Naive B cell (primary cell): ENCODE measurements around the gene SYNPR. TPM values are rescaled to one million over a fixed set of nuclear protein-coding genes. Genes with fewer than 3 reads are reported as not detected.
A peak's percentile ranks its signal among the peaks of the same experiment; 100 is the strongest.

Experiments used
- ATAC-seq, 2 donors: fragments of 150-1000 bp; cut with Tn5 transposase; 2 replicates each; pipeline ENCODE4 v1.10.0; 2021; ENCODE audit warnings: low read depth in 2 of 2, mild to moderate bottlenecking in 2 of 2, moderate library complexity in 2 of 2
- DNase-seq: peaks from one replicate; pipeline ENCODE4 v3.0.0; 2022
- H3K27ac Mint-ChIP-seq, 6 donors: one replicate each; pipeline ENCODE4 v1.8.0; 2020 to 2022; ENCODE audit warnings: mild to moderate bottlenecking in 6 of 6, mixed read lengths in 6 of 6, moderate library complexity in 5 of 6, inconsistent platforms in 2 of 6
- H3K27me3 Mint-ChIP-seq, 3 donors: one replicate each; pipeline ENCODE4 v1.8.0; 2021 to 2022; ENCODE audit warnings: mixed read lengths in 3 of 3, mild to moderate bottlenecking in 1 of 3
- H3K36me3 Mint-ChIP-seq, 2 donors: one replicate each; pipeline ENCODE4 v1.8.0; 2020 to 2022; ENCODE audit warnings: mixed read lengths in 2 of 2, inconsistent platforms in 1 of 2, mild to moderate bottlenecking in 1 of 2
- H3K4me1 Mint-ChIP-seq, 3 donors: one replicate each; pipeline ENCODE4 v1.8.0; 2020 to 2022; ENCODE audit warnings: mixed read lengths in 3 of 3, inconsistent platforms in 1 of 3, mild to moderate bottlenecking in 1 of 3, moderate library complexity in 1 of 3
- H3K4me3 Mint-ChIP-seq, 8 donors: one replicate each; pipeline ENCODE4 v1.8.0; 2020 to 2022; ENCODE audit warnings: mild to moderate bottlenecking in 8 of 8, mixed read lengths in 8 of 8, moderate library complexity in 8 of 8, inconsistent platforms in 2 of 8
- H3K9me3 Mint-ChIP-seq, 7 donors: one replicate each; pipeline ENCODE4 v1.8.0; 2020 to 2022; ENCODE audit warnings: mixed read lengths in 7 of 7, mild to moderate bottlenecking in 5 of 7, inconsistent platforms in 2 of 7, moderate library complexity in 1 of 7
- polyA plus RNA-seq, 6 donors: library from polyadenylated mRNA; unstranded; fragments of 300-500 nt; fragmentation: Illumina TruSeq; gene quantifications; one replicate each; pipeline ENCODE4 v1.2.3, GENCODE V29; 2021; ENCODE audit warnings: low read depth in 6 of 6

Gene SYNPR
- polyA plus RNA-seq, 6 donors from 2014 or later: not detected

DNA sequence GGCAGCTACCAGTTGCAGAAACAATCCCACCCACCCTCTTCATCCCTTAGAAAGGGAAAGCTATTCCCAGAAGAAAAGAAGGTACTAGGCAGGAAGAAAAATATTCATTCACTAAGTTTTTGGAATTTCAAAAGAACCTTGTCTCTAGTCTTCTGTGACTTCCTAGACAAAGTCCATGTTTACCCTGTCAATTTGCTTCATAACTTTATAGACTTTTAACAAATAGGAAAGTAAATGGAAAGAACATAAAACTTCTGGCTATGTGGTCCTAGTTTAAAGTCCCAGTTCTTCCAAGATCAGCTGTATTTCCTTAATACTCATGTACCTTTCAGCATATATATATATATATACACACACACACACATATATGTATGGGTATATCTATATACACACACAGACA is 230.7 kb downstream of the SYNPR start:
- no peaks in the 10 kb centered on the region for H3K36me3 Mint-ChIP-seq
- H3K4me3 Mint-ChIP-seq: no peak overlapping the region
- ATAC-seq (no peak), DNase-seq (no peak)
- no peaks in the 10 kb centered on the region for H3K4me1 Mint-ChIP-seq
- no peak overlapping the region for H3K27ac Mint-ChIP-seq
- H3K9me3 Mint-ChIP-seq: peaks cover 0 to 13% (median 2%) of the 10 kb centered on the region in 7 donors
- H3K27me3 Mint-ChIP-seq: no peaks in the 10 kb centered on the region

DNA sequence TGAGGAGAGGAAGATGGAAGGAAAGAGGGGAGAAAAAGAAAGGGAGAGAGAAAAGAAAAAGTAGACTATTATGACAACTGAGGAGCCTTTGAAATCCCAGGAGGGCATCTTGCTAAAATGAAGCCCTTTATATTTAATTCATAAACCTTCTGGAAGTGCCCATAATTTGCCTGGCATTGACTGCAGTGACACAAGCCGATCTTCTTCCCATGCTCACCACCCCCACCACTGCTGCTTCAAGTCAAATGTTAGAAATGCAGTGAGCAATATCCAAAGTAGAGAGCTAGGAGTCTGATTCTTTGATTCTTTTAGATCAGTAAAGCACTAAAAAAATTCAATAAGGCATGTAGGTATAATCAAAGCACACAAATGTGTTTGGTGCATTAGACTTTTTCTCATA is 235.7 kb downstream of the SYNPR start:
- ATAC-seq: no peak
- Mint-ChIP-seq H3K4me1 (no peaks in the 10 kb centered on the region), H3K27ac (no peak overlapping the region), H3K9me3 (peaks cover 0 to 4% (median 2%) of the 10 kb centered on the region in 7 donors), H3K4me3 (no peak overlapping the region), H3K36me3 (no peaks in the 10 kb centered on the region), H3K27me3 (no peaks in the 10 kb centered on the region)
- no peak for DNase-seq

DNA sequence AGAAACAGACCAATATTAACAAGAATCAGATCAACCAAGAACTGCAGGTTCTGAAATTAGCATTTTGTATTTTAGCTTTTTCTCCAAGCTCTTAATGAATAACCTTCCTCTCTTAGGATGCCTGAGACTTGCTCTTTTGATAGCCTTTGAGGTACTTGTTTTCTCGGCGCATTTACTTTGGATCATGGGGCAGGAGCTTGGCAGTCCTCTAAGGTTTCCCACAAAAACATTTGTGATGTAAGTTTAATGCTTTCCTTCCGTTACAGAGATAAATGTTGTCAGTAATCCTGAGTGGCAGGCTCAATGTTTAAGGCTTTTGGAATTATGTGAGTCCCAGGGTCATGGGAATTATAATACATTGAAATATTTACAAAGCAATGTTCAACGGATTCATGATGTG is 236.6 kb downstream of the SYNPR start:
- no peaks in the 10 kb centered on the region for H3K36me3 Mint-ChIP-seq
- H3K4me1 Mint-ChIP-seq: no peaks in the 10 kb centered on the region
- H3K27me3 Mint-ChIP-seq: no peaks in the 10 kb centered on the region
- no peak overlapping the region for H3K4me3 Mint-ChIP-seq
- DNase-seq (no peak), ATAC-seq (no peak)
- H3K9me3 Mint-ChIP-seq: peaks cover 0 to 4% (median 2%) of the 10 kb centered on the region in 7 donors
- H3K27ac Mint-ChIP-seq: no peak overlapping the region

DNA sequence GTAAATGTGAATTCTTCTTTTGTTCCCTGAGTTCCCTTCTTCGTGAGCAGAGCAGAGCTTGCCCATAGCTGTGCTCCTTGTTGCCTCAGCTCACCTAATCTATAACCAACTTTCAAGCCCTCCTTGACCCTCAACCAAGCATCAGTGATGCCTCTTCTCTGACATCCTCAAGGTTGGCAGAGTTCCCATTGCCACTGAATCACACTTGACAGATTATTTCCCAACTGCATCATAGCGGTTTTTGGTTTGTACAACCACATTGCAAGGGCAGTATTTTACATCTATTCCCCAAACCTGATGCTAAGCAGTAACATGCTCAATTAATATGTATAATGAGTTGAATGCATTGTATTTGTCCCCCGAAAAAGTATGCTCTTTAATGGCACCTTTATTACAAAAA is 241.3 kb downstream of the SYNPR start:
- Mint-ChIP-seq H3K27ac (no peak overlapping the region), H3K27me3 (no peaks in the 10 kb centered on the region), H3K36me3 (no peaks in the 10 kb centered on the region), H3K9me3 (peaks cover 0 to 6% (median 2%) of the 10 kb centered on the region in 7 donors), H3K4me1 (no peaks in the 10 kb centered on the region), H3K4me3 (no peak overlapping the region)
- ATAC-seq: no peak
- DNase-seq: no peak

DNA sequence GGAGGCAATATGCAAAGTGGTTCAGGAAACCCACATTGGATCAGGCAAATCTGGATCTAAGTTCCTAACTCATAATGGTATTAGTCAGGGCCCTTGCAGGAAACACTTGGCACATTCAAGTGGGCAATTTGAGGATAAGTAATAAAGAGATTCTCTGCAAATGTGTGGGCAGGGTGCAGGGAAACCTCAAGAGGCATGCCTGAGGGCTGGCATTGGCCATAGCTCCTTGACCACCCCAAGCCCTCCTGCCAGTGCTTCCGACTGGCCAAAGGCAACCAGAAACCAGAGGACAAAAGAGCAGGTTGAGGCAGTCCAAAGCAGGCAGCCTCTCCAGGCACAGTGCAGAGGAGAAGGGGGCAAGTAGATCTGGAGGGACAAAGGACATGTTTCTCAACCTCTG is 243.5 kb downstream of the SYNPR start:
- Mint-ChIP-seq H3K4me1 (no peaks in the 10 kb centered on the region), H3K36me3 (no peaks in the 10 kb centered on the region), H3K27ac (no peak overlapping the region), H3K4me3 (no peak overlapping the region), H3K27me3 (no peaks in the 10 kb centered on the region), H3K9me3 (peaks cover 0 to 6% (median under 1%) of the 10 kb centered on the region in 7 donors)
- DNase-seq (no peak), ATAC-seq (no peak)

DNA sequence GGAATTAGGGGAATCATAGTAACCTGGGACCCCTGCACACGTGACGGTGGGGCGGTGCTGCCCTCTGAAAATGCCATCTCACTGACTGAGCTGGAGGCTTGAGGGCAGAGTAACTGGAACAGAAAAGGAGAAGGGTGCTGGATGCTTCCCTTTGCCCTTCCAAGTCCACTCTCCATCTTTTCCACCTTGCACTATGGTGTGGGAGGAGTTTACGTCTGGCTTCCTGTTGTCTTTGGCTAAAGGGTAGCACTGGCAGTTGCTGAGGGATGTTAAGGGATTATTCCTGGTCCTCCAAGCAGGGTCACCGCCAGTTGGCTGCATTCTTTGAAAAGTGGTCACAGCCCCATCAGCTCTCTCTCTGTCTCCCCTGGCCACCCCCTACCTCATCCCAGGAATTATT is 245.0 kb downstream of the SYNPR start:
- no peaks in the 10 kb centered on the region for H3K36me3 Mint-ChIP-seq
- no peak overlapping the region for H3K4me3 Mint-ChIP-seq
- no peaks in the 10 kb centered on the region for H3K4me1 Mint-ChIP-seq

DNA sequence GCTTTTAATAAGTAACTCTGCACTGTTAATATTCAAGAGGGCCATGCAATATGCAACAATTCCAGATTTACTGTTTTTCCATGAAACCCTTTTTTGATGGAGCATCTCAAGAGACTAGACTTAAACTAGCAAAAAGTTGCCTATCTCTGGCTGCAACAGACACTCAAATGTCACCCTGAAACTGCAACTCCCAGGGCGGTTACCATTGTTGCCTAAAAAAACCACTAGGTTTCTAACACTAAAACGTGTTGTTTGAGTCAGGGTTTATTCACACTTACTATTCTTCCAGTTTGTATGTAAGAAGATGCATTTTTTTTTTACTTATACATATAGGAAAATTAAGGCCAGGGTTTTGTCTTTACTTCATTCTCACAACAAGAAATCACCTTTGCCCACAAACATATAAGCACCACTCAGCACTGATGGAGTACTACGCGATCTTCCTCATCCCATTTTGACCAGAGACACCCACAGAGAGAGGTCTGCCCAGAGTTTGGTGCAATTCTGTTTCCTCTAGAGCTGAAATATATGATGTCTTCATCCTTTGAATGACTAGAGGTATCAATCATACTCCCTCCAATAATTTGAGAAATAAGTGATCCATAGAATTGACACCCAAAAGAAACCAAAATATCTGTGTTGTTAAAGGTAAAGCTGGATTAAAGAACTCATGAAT is 250.4 kb downstream of the SYNPR start:
- Mint-ChIP-seq H3K27ac (no peak overlapping the region), H3K4me3 (no peak overlapping the region), H3K9me3 (peaks cover 0 to 11% (median 3%) of the 10 kb centered on the region in 7 donors), H3K4me1 (no peaks in the 10 kb centered on the region), H3K36me3 (no peaks in the 10 kb centered on the region), H3K27me3 (no peaks in the 10 kb centered on the region)
- no peak for ATAC-seq
- no peak for DNase-seq

More for the DNA sequence above, 245.0 kb downstream of the SYNPR start:
- Mint-ChIP-seq H3K27me3 (no peaks in the 10 kb centered on the region), H3K9me3 (peaks cover 0 to 6% (median 0%) of the 10 kb centered on the region in 7 donors), H3K27ac (no peak overlapping the region)
- no peak for DNase-seq
- no peak for ATAC-seq

DNA sequence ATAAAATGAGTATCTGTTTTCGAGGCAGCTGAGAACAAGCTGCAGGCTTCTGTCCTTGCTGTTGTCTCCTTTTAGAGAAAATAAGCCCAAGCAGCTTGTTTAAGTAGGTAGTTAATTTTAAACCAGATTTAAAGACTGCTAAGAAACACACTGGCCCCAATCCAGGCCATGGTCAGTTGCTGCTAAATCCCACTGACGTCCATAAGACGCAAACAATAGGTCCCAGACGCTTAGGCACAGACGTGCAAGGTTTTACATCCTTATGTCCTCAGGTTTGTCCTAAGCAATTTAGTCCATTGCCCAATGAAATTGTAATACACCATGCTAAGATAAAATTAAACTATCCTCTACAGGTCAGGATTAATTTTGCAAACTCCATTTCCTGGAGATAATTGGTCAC is 254.4 kb downstream of the SYNPR start:
- Mint-ChIP-seq H3K36me3 (no peaks in the 10 kb centered on the region), H3K9me3 (peaks cover 3 to 11% (median 7%) of the 10 kb centered on the region in 7 donors), H3K27me3 (no peaks in the 10 kb centered on the region), H3K4me3 (no peak overlapping the region), H3K4me1 (no peaks in the 10 kb centered on the region), H3K27ac (no peak overlapping the region)
- no peak for ATAC-seq
- no peak for DNase-seq

DNA sequence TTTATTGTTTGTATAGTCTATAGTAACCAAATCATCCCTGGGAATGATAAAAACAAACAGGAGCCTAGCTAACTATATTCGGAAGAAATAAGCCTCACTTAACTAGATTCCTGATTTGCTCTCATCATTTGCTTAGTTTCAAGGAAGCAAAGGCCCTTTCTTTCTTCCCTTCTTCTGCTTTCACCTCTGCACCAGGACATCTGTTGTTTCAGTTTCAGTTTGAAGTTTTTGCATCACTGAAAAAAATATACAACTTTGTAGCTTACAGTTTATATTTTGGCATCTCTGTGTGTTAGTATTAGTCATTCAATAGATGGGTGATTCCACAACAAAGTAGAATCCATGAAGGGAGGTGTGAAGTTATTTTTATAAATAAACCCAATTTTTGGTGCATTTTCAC is 260.8 kb downstream of the SYNPR start:
- Mint-ChIP-seq H3K4me1 (no peaks in the 10 kb centered on the region), H3K4me3 (no peak overlapping the region), H3K27ac (no peak overlapping the region), H3K9me3 (peaks cover 0 to 8% (median 3%) of the 10 kb centered on the region in 7 donors), H3K27me3 (no peaks in the 10 kb centered on the region), H3K36me3 (no peaks in the 10 kb centered on the region)
- no peak for ATAC-seq
- DNase-seq: no peak

DNA sequence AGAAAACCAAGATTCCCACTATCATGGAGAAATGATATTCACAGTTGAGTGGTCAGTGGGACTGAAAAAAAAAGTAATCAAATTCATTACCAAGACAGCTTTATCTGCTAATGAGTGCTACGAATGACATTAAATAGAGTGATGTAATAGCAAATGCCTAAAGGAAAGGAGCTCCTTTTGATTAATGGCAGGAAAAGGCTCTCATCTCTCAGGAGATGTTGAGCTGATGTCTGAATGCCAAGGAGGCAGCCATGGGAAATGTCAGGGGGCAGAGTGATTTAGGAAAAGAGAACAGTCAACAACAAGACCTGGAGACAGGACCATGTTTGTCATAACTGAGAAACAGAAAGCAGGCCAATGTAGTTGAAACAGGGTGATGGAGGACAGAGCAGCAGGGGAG is 277.7 kb downstream of the SYNPR start:
- H3K4me1 Mint-ChIP-seq: no peaks in the 10 kb centered on the region

DNA sequence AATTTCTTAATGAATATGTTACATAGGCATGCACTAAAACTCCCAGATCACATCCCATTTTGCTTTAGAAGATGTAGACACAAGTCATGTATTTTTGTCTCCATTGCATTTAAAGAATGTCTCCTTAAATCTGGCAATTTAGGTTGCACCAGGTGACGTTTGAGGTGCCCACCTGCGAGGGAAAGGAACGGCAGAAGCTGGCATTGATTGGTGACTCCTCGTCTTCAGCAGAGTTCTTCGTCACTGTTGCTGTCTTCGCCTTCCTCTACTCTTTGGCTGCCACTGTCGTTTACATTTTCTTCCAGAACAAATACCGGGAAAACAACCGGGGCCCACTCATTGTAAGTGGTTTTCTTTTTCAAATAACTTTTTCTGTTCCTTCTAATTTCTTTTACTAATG is 278.3 kb downstream of the SYNPR start:
- peaks cover 0 to 4% (median 0%) of the 10 kb centered on the region in 7 donors for H3K9me3 Mint-ChIP-seq
- no peaks in the 10 kb centered on the region for H3K4me1 Mint-ChIP-seq
- H3K27ac Mint-ChIP-seq: no peak overlapping the region
- H3K36me3 Mint-ChIP-seq: no peaks in the 10 kb centered on the region
- no peaks in the 10 kb centered on the region for H3K27me3 Mint-ChIP-seq
- ATAC-seq: no peak
- no peak overlapping the region for H3K4me3 Mint-ChIP-seq
- no peak for DNase-seq

More for the DNA sequence above, 277.7 kb downstream of the SYNPR start:
- H3K9me3 Mint-ChIP-seq: peaks cover 0 to 4% (median 0%) of the 10 kb centered on the region in 7 donors
- ATAC-seq (no peak), DNase-seq (no peak)
- peak overlapping the region in 1 of 6 donors; percentile 58 for H3K27ac Mint-ChIP-seq
- no peaks in the 10 kb centered on the region for H3K36me3 Mint-ChIP-seq
- H3K27me3 Mint-ChIP-seq: no peaks in the 10 kb centered on the region
- no peak overlapping the region for H3K4me3 Mint-ChIP-seq

DNA sequence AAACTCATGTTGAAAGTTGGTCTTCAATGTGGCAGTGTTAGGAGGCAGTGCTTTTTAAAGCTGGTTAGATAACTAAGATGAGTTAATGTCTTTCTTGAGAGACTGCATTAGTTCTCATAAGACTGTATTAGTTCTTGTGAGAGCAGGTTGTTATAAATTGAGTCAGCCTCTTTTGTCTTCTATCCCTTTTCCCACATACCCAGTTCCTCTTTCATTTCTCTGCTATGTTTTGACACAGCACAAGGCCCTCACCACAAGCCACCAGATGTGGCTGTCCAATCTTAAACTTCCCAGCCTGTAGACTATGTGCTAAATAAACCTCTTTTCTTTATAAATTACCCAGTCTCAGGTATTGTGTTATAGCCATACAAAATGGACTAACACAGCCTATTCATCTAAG is 279.8 kb downstream of the SYNPR start:
- Mint-ChIP-seq H3K27ac (no peak overlapping the region), H3K27me3 (no peaks in the 10 kb centered on the region), H3K4me1 (no peaks in the 10 kb centered on the region), H3K36me3 (no peaks in the 10 kb centered on the region), H3K4me3 (no peak overlapping the region), H3K9me3 (peaks cover 0 to 4% (median 0%) of the 10 kb centered on the region in 7 donors)
- DNase-seq: no peak
- ATAC-seq: no peak

DNA sequence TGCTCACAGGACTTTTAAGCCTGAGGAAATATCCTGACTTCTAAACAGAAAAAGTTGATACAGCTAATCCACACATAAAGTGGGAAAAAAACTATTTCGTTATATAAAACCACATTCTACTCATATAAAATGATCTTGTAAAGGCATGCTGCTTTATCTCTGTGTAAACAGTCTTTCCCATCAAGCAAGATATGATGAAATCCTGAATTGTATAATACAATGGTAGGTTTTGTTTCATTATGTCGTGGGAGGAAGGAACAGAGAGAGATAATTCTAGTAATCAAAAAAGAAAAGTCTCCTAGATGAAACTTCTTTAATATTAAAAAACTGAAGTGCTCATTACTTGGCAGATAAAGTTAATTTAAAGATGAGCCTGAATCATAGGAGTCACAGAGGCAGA is 281.8 kb downstream of the SYNPR start:
- no peak overlapping the region for H3K27ac Mint-ChIP-seq
- no peaks in the 10 kb centered on the region for H3K4me1 Mint-ChIP-seq
- H3K27me3 Mint-ChIP-seq: no peaks in the 10 kb centered on the region
- H3K9me3 Mint-ChIP-seq: peaks cover 0 to 4% (median 0%) of the 10 kb centered on the region in 7 donors
- H3K4me3 Mint-ChIP-seq: no peak overlapping the region
- no peak for DNase-seq
- no peak for ATAC-seq
- no peaks in the 10 kb centered on the region for H3K36me3 Mint-ChIP-seq

DNA sequence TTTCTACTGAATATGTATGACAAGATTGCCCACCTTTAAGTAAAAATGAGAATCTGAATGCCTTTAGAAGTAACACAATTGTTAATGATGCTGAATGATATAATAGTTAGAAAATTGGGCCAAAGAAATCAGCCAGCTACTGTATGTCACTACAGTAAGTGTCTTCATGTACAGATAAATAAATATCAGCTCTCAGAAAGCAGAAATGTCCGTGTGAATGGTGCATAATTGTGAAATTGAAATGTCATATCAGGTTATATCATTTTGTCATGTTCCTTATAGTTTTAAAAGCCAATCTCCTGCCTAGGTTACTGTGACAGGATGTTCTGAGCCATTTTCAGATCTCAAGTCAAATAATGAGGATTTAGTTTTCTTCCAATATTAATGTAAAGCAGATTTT is 283.8 kb downstream of the SYNPR start:
- no peak overlapping the region for H3K27ac Mint-ChIP-seq

DNA sequence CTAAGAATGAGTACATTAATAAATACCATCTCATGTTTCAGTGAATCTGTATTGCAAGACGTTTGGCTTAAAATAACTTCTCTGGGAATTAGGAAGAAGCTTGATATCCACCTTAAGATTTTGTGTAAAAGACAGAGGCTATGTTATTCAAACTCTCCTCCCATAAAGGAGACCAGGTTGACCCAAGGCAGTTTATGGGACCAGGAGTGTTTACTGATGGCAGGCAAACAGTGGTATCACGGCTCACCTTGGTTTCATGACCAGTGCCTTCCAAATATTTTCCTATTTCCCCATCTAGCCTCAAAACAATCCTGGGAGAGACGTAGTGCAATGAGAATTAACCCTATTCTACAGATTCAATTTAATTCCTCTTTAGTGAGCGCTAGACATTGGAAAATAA is 284.2 kb downstream of the SYNPR start:
- ATAC-seq (no peak), DNase-seq (no peak)

More for the DNA sequence above, 283.8 kb downstream of the SYNPR start:
- Mint-ChIP-seq H3K27me3 (no peaks in the 10 kb centered on the region), H3K36me3 (no peaks in the 10 kb centered on the region), H3K4me3 (no peak overlapping the region), H3K4me1 (no peaks in the 10 kb centered on the region), H3K9me3 (peaks cover 0 to 6% (median 2%) of the 10 kb centered on the region in 7 donors)
- DNase-seq (no peak), ATAC-seq (no peak)

More for the DNA sequence above, 284.2 kb downstream of the SYNPR start:
- no peaks in the 10 kb centered on the region for H3K4me1 Mint-ChIP-seq
- no peak overlapping the region for H3K27ac Mint-ChIP-seq
- peaks cover 0 to 6% (median 2%) of the 10 kb centered on the region in 7 donors for H3K9me3 Mint-ChIP-seq
- H3K4me3 Mint-ChIP-seq: no peak overlapping the region
- H3K36me3 Mint-ChIP-seq: no peaks in the 10 kb centered on the region
- H3K27me3 Mint-ChIP-seq: no peaks in the 10 kb centered on the region
